Left renal pelvis (tissue), 4 donors: ENCODE measurements around the gene PRR15. TPM values are rescaled to one million over a fixed set of nuclear protein-coding genes. Genes with fewer than 3 reads are reported as not detected.

Source experiments
- DNase-seq, 4 donors: peaks; one replicate each; pipeline ENCODE4 v3.0.0-alpha.2; 2013; ENCODE audit warnings: low read depth in 4 of 4, low spot score in 3 of 4
- polyA plus RNA-seq, 4 donors: library from polyadenylated mRNA; unstranded; fragments of 120-200 nt; gene quantifications; one replicate each; pipeline ENCODE4 v1.2.1, GENCODE V29; 2013; ENCODE audit not compliant: insufficient read length in 4 of 4

The PRR15 gene
- polyA plus RNA-seq, 4 donors: 0.70 to 8.5 (median 6.4) TPM

- no peak for DNase-seq
Observed at GRCh38 chr7:29567174-29567573, 3.5 kb downstream of the PRR15 start.

- DNase-seq: no peak
Observed at GRCh38 chr7:29569648-29570047, 6.0 kb downstream of the PRR15 start.

GRCh38 chr7:29572558-29572957 lies 8.9 kb downstream of the PRR15 start:
- DNase-seq: no peak

GRCh38 chr7:29573567-29573966 lies 9.9 kb downstream of the PRR15 start:
- no peak for DNase-seq

GRCh38 chr7:29574659-29575058 lies 11.0 kb downstream of the PRR15 start:
- no peak for DNase-seq

- no peak for DNase-seq
Observed at GRCh38 chr7:29587195-29587808, 23.7 kb downstream of the PRR15 start.

GRCh38 chr7:29588212-29588611 lies 24.6 kb downstream of the PRR15 start:
- no peak for DNase-seq

- DNase-seq: no peak
Observed at GRCh38 chr7:29588900-29589696, 25.5 kb downstream of the PRR15 start.

- no peak for DNase-seq
Observed at GRCh38 chr7:29592866-29593265, 29.2 kb downstream of the PRR15 start.

GRCh38 chr7:29593459-29593858 lies 29.8 kb downstream of the PRR15 start:
- no peak for DNase-seq

GRCh38 chr7:29596593-29597178 lies 33.1 kb downstream of the PRR15 start:
- no peak for DNase-seq

- no peak for DNase-seq
Observed at GRCh38 chr7:29597266-29597665, 33.6 kb downstream of the PRR15 start.

GRCh38 chr7:29598137-29598536 lies 34.5 kb downstream of the PRR15 start:
- no peak for DNase-seq

GRCh38 chr7:29598613-29599012 lies 35.0 kb downstream of the PRR15 start:
- no peak for DNase-seq

- no peak for DNase-seq
Observed at GRCh38 chr7:29599026-29599425, 35.4 kb downstream of the PRR15 start.

GRCh38 chr7:29600661-29601060 lies 37.0 kb downstream of the PRR15 start:
- no peak for DNase-seq

- DNase-seq: no peak
Observed at GRCh38 chr7:29604052-29604451, 40.4 kb downstream of the PRR15 start.

GRCh38 chr7:29604702-29605101 lies 41.1 kb downstream of the PRR15 start:
- DNase-seq: no peak

- DNase-seq: no peak
Observed at GRCh38 chr7:29605671-29606070, 42.0 kb downstream of the PRR15 start.

GRCh38 chr7:29606287-29606721 lies 42.7 kb downstream of the PRR15 start:
- DNase-seq: no peak

- no peak for DNase-seq
Observed at GRCh38 chr7:29606830-29607229, 43.2 kb downstream of the PRR15 start.

GRCh38 chr7:29607259-29607658 lies 43.6 kb downstream of the PRR15 start:
- DNase-seq: no peak
